Keratinocyte (primary cell): Measurements from ENCODE around the gene ANKDD1B. TPM values are rescaled to one million over a fixed set of nuclear protein-coding genes. Genes with fewer than 3 reads are reported as not detected.
"Not testable (repeated sequence)": the region's sequence is repeated elsewhere in the genome, so short reads cannot be mapped to it uniquely, and the experiment has no call there.

Source experiments
- DNase-seq: peaks from one replicate; pipeline ENCODE4 v3.0.0-alpha.2; 2011; ENCODE audit warnings: low read depth, missing footprints, low spot score
- FAIRE-seq: peaks from 2 replicates; lab custom pipeline; 2011; peaks lifted over from hg19 to GRCh38; lab: Jason Lieb, UNC
- H2AFZ ChIP-seq: 2 replicates; pipeline ENCODE4 v1.6.0; 2012; ENCODE audit warnings: low read length, control low read depth, inconsistent platforms; ENCODE audit not compliant: control insufficient read depth
- H3K27ac ChIP-seq: 2 replicates; pipeline ENCODE4 v1.5.1; 2011; ENCODE audit warnings: low read length; ENCODE audit not compliant: control insufficient read depth, insufficient read depth
- H3K27me3 ChIP-seq: 3 replicates; pipeline ENCODE4 v1.6.0; 2011; ENCODE audit warnings: low read length; ENCODE audit not compliant: control insufficient read depth, insufficient read depth; ENCODE audit errors: extremely low read depth
- H3K36me3 ChIP-seq, 2 experiments: 2 replicates in 1 of 2; 3 replicates in 1 of 2; pipeline ENCODE4 v1.5.1; 2011; ENCODE audit warnings: low read length in 2 of 2, mild to moderate bottlenecking in 1 of 2; ENCODE audit not compliant: control insufficient read depth in 2 of 2, insufficient read depth in 2 of 2; ENCODE audit errors: extremely low read depth in 1 of 2
- H3K4me1 ChIP-seq: 3 replicates; pipeline ENCODE4 v1.5.1; 2011; ENCODE audit warnings: low read length; ENCODE audit not compliant: control insufficient read depth, insufficient read depth; ENCODE audit errors: extremely low read depth
- H3K4me2 ChIP-seq: 3 replicates; pipeline ENCODE4 v1.6.0; 2011; ENCODE audit warnings: low read depth, low read length; ENCODE audit not compliant: control insufficient read depth, insufficient read depth; ENCODE audit errors: extremely low read depth
- H3K4me3 ChIP-seq, 3 experiments: fragments of 200-600 bp in 1 of 3; sonication (generic) in 1 of 3; 2 replicates in 2 of 3; 3 replicates in 1 of 3; pipeline ENCODE4 v1.5.1; 2011 to 2016; ENCODE audit warnings: low read length in 3 of 3, mild to moderate bottlenecking in 3 of 3, control low read depth in 2 of 3, inconsistent platforms in 1 of 3, low read depth in 1 of 3, mixed read lengths in 1 of 3, mixed run types in 1 of 3, moderate library complexity in 1 of 3; ENCODE audit not compliant: control insufficient read depth in 2 of 3, insufficient read depth in 2 of 3; ENCODE audit errors: extremely low read depth in 1 of 3
- H3K79me2 ChIP-seq: 2 replicates; pipeline ENCODE4 v1.6.0; 2012; ENCODE audit warnings: low read length; ENCODE audit not compliant: control insufficient read depth, insufficient read depth
- H3K9ac ChIP-seq: 3 replicates; pipeline ENCODE4 v1.6.0; 2011; ENCODE audit warnings: low read length; ENCODE audit not compliant: control insufficient read depth, insufficient read depth; ENCODE audit errors: extremely low read depth
- H3K9me1 ChIP-seq: 3 replicates; pipeline ENCODE4 v1.6.0; 2011; ENCODE audit warnings: low read length; ENCODE audit not compliant: control insufficient read depth, insufficient read depth; ENCODE audit errors: extremely low read depth
- H3K9me3 ChIP-seq: 2 replicates; pipeline ENCODE4 v1.5.1; 2012; ENCODE audit warnings: low read depth, low read length; ENCODE audit not compliant: control insufficient read depth
- H4K20me1 ChIP-seq: 3 replicates; pipeline ENCODE4 v1.6.0; 2011; ENCODE audit warnings: low read length; ENCODE audit not compliant: control insufficient read depth, insufficient read depth; ENCODE audit errors: extremely low read depth
- EZH2 ChIP-seq: IDR thresholded peaks from one replicate; pipeline ENCODE4 v1.6.1; 2012; ENCODE audit warnings: inconsistent platforms, mild to moderate bottlenecking, low read length, moderate library complexity
- dilution Hi-C: fragments of 300-500 bp; cut with MboI; formaldehyde crosslinking; loops from one replicate; pipeline ENCODE4 v1.7.0; 2020; ENCODE audit warnings: low sequenced_read_pairs; ENCODE audit not compliant: extremely low pct_ligation_motif_present
- polyA minus RNA-seq, 3 experiments: library from RNA; depleted of rRNA, polyadenylated mRNA; stranded (reverse); fragments of >200 nt; gene quantifications; 1 replicate in 1 of 3; 2 replicates in 1 of 3; 3 replicates in 1 of 3; pipeline ENCODE4 v1.2.3, GENCODE V29; 2011
- polyA plus RNA-seq, 5 experiments: library from polyadenylated mRNA; depleted of rRNA in 3 of 5; stranded (reverse) in 3 of 5; stranded (forward) in 1 of 5; unstranded in 1 of 5; fragments of >200 nt; gene quantifications; 1 replicate in 1 of 5; 2 replicates in 3 of 5; 3 replicates in 1 of 5; pipeline versions ENCODE4 v1.2.1 to v1.2.3, GENCODE V29; 2011 to 2012; ENCODE audit warnings: missing spikeins in 2 of 5, low read depth in 1 of 5, low replicate concordance in 1 of 5

ANKDD1B gene
- polyA plus RNA-seq (0.27 to 1.4 TPM (median 1.1 TPM) in 3 replicates), polyA minus RNA-seq (1.8 to 2.3 TPM in 2 of 3 replicates, not detected in the other)
- 1.4 TPM for polyA plus RNA-seq (2011; ENCODE audit: low read depth)
- 0.13 and 0.22 TPM in 2 replicates for polyA plus RNA-seq (2011; cell fraction: cytosol; rRNA removed)
- polyA plus RNA-seq (2011; cell fraction: nucleus; rRNA removed), result 4.5 and 5.2 TPM in 2 replicates
- polyA plus RNA-seq (2012; ENCODE audit: low replicate concordance), result 0.06 and 1.4 TPM in 2 replicates
- polyA minus RNA-seq (2011; cell fraction: cytosol; rRNA and poly(A)+ RNA removed), result not detected
- polyA minus RNA-seq (2011; cell fraction: nucleus; rRNA and poly(A)+ RNA removed), result 3.4 and 12.6 TPM in 2 replicates

DNA sequence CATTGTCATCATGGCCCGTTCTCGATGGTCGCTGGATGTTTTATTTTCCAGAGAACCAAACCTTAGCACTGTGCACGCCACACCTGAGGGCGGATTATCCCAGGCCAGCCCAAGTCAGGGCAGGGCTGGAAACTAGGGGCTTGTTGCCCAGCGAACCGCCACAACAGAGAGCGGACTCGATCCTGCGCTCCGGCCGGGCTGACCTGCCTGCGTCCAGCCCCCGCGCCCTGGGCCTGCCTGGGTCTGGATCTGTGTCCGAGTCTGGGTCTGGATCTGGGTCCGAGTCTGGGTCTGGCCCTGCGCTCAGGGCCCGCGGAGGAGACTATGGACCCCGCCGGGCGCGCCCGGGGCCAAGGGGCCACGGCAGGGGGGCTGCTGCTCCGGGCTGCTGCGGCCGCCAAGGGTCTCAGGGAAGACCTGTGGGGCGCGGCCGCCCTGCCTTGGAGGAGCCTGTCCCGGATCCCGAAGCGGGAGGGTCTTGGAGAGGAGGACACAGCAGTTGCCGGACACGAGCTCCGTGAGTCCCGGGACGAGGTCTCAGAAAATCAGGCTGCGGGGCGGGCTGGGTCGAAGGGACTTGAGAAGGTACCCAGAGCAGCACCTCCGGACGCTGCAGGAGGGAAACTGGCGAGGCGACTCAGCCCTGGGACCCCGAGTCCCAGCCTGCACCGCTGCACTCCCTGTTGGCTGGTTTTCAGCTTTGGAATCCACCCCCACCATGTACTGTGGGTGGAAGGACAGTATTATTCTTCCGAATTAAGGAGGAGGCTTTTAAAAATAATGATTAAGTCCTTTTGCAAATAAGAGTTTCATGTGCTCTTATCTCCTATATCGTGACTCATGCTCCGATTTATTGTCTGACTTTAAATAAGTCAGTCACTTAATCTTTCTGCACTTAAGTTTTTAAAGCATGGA, at the start of gene ANKDD1B:
TSS of gene ANKDD1B (plus strand) at position 143 of the 915 bp plus-strand sequence. CDS start at position 325, 182 bp downstream.
- dilution Hi-C loops, result no loop called here
- Histone ChIP-seq H3K9ac (peak within 1 kb of the TSS; percentile 58), H3K9me3 (no peaks in the 10 kb centered on the region), H3K27ac (peak within 1 kb of the TSS; percentile 16), H2AFZ (peak within 1 kb of the TSS; percentile 76), H3K79me2 (no peaks in the 10 kb centered on the region), H3K36me3 (no peaks in the 10 kb centered on the region), H3K4me2 (peak within 1 kb of the TSS; percentile 79), H4K20me1 (no peaks in the 10 kb centered on the region), H3K4me3 (peak within 1 kb of the TSS; percentile 29 to 73 (median 39)), H3K4me1 (peaks cover 21% of the 10 kb centered on the region), H3K9me1 (no peaks in the 10 kb centered on the region), H3K27me3 (no peaks in the 10 kb centered on the region)
- peak; percentile 49 for DNase-seq
- no peak for FAIRE-seq
- no peak for TF ChIP-seq EZH2

- peak overlapping the region; percentile 72 for H3K4me2 ChIP-seq
- peak overlapping the region; percentile 36 for H3K27ac ChIP-seq
- dilution Hi-C loops, H3K36me3 ChIP-seq, H3K27me3 ChIP-seq, H3K9me1 ChIP-seq, FAIRE-seq, H3K9me3 ChIP-seq, H2AFZ ChIP-seq, H4K20me1 ChIP-seq, DNase-seq: not testable (repeated sequence)
- H3K9ac ChIP-seq, result peak overlapping the region; percentile 19
- peaks cover 26% of the 10 kb centered on the region for H3K4me1 ChIP-seq
- H3K79me2 ChIP-seq, result peaks cover 20% of the 10 kb centered on the region
- H3K4me3 ChIP-seq, result peak overlapping the region in 1 of 3 experiments; percentile 40
Observed at GRCh38 chr5:75565991-75566709, 45.1 kb upstream of the ANKDD1B start.
